Erythroblast (primary cell): ENCODE results near the gene HSF2.

Experiments
- GATA1 ChIP-seq: IDR thresholded peaks from 2 replicates; pipeline ENCODE4 v1.6.1; 2011; ENCODE audit warnings: low read depth, mild to moderate bottlenecking, control low read depth, low read length, moderate library complexity
- POLR2A ChIP-seq: IDR thresholded peaks from 2 replicates; pipeline ENCODE4 v1.6.1; 2011; ENCODE audit warnings: mild to moderate bottlenecking, low read length

GRCh38 chr6:122400121-122400450, 634 bp downstream of the HSF2 start:
- no peak for TF ChIP-seq POLR2A
- no peak for TF ChIP-seq GATA1
